ENCODE results near the gene MRPL51. TPM values are rescaled to one million over a fixed set of nuclear protein-coding genes. Genes with fewer than 3 reads are reported as not detected.

MRPL51 gene
- total RNA-seq, 2 experiments from 2014 or later = 169 to 170 TPM

DNA sequence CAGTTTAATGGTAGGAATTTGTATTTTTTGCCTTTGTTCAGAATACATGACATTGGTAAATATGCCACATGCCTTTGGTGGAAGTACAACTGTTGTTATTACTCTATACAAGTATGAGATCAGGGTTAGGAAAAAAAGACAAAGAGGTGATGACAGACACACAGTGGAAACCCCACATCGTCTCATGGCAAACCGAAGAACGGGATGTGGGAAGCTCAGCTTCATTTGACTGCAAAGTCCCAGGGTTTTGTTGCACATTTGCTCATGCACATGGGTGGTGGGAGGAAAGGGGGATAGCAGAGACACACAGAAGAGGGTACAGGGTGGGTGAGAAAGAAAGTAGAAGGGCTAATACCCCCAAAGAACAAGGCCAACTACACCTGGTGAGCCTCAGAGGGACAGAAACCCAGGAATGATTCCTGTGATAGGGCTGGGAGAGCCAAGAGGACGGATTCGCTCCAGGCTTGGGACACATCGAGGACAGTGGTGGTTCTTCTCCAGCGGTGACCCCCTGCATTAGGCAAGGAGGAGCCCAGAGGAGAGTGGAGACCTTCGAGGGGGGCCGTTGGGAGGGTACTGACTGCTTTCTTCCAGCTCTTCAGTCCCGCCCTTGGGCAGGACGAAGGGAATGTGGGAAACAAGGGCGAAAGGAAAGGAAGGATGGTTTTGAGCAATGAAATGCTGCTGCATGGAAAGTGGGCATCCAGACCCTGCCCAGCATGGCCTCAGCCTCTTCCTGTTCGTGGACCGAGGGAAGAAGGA, 30.6 kb downstream of the MRPL51 start:
- POLR2A ChIA-PET = interaction anchor here (0.6 to 11.1 kb wide), 18 partner anchors 8 to 389 kb away, joined by 3 to 177 read pairs (median 8); partner anchors contain the start of genes CD27, GAPDH, MRPL51 and TAPBPL
- Mint-ChIP-seq H3K4me3 (peak overlapping the region; percentile 81), H3K27ac (peak overlapping the region; percentile 99), H3K36me3 (peaks cover 69% of the 10 kb centered on the region), H3K4me1 (peaks cover 75% of the 10 kb centered on the region), H3K27me3 (no peaks in the 10 kb centered on the region), H3K9me3 (no peaks in the 10 kb centered on the region)
- ATAC-seq (ENCODE audit: low read depth) (peak; percentile 38), DNase-seq (no peak)

DNA sequence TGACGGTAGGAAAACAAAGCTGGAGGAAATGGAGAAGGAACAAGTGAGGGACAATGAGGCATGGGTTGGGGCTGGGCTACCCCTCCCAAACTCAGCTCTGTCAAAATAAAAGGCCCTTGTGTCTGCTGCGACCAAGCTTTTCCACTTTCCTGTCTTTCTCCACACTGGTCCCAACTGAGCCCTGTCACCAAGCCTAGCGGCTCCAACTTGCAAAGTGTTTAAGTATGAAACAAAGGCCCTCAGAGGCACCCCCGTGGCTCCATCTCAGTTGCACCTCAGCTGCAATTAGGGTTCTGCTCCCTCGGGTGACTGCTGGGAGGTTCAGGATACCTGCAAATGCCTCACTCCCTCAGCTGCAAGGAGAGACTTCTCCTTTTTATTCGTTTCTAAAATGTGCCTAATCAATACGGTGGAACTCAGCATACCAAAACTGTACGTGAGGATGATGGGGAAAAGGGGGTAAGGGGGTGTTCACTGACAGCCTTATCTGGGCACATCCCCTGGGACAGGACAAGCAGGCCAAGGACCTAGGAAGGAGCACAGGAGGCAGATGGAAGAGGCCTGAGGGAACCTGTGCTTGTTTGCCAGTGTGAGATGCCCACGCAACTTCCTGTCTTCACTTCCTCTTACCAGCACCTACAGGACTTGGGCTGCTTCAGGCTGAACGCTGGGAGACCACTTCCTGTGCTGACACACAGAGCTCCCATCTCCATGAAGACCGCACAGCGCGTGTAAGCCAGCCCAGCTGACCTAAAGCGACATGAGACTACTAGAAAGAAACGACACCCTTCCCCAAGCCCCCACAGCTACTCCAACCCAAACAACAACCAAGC, 31.4 kb downstream of the MRPL51 start:
- Mint-ChIP-seq H3K36me3 (peaks cover 68% of the 10 kb centered on the region), H3K9me3 (no peaks in the 10 kb centered on the region), H3K4me1 (peaks cover 74% of the 10 kb centered on the region), H3K27me3 (no peaks in the 10 kb centered on the region), H3K27ac (peak overlapping the region; percentile 99), H3K4me3 (peak overlapping the region; percentile 81)
- peak; percentile 84 for ATAC-seq (ENCODE audit: low read depth)
- POLR2A ChIA-PET = interaction anchor here (0.6 to 11.1 kb wide), 22 partner anchors 9 to 390 kb away, joined by 3 to 177 read pairs (median 7); partner anchors contain the start of genes CD27, GAPDH, MRPL51 and TAPBPL
- peak; percentile 78 for DNase-seq

DNA sequence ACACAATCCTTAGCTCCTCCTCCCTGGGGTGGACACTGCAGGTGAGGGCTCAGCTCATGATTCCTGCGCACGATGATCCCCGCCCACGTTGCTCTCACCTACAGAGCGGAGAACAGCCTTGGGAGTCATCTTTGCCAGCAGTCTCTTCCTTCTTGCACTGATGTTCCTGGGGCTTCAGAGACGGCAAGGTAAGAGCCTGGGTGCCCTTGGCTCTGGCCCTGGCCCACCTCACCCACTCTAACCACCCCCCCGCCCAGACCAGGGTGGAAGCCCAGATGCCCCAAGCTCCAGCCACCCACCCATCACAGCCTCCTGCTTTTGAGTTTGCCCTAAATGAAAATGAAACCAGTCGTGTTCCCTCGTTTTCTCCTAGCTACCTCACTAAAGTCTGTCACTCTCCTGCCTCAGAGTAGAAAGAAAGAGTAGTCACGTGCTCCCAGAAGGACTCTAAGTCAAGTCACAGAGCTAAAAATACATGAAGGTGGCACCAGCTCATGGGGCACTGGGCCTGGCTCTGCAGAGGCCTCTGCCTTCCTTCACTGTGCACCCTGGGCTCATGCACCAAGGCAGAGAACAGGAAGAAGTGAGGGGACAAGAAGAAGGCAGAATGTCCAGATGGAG, 32.2 kb downstream of the MRPL51 start:
- peaks cover 73% of the 10 kb centered on the region for H3K4me1 Mint-ChIP-seq
- peaks cover 71% of the 10 kb centered on the region for H3K36me3 Mint-ChIP-seq
- no peaks in the 10 kb centered on the region for H3K27me3 Mint-ChIP-seq
- H3K4me3 Mint-ChIP-seq = peak overlapping the region; percentile 81
- H3K9me3 Mint-ChIP-seq = no peaks in the 10 kb centered on the region
- H3K27ac Mint-ChIP-seq = peak overlapping the region; percentile 99
- DNase-seq (no peak), ATAC-seq (ENCODE audit: low read depth) (peak; percentile 23)
- POLR2A ChIA-PET = interaction anchor here (0.6 to 11.1 kb wide), 18 partner anchors 10 to 391 kb away, joined by 3 to 177 read pairs (median 7); partner anchors contain the start of genes CD27, GAPDH, MRPL51 and TAPBPL

DNA sequence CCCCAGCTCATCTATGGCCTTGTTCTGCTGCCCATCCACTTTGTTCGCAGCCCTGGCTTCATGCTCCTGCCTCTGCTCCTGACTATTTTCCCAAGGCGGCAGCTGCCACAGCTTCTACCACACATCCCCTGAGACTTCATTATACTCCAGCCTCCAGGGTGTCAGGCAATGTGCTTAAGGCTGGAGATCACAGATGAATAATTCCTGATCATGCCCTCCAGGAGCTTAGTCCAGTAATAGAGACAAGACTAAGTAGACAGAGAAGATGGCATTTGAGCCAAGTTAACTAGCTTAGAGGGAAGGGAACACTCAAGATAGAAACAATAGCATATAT, 34.1 kb downstream of the MRPL51 start:
- peaks cover 63% of the 10 kb centered on the region for H3K4me1 Mint-ChIP-seq
- no peaks in the 10 kb centered on the region for H3K9me3 Mint-ChIP-seq
- no peaks in the 10 kb centered on the region for H3K27me3 Mint-ChIP-seq
- ATAC-seq (ENCODE audit: low read depth) = no peak
- H3K4me3 Mint-ChIP-seq = peak overlapping the region; percentile 15
- peak overlapping the region; percentile 71 for H3K27ac Mint-ChIP-seq
- H3K36me3 Mint-ChIP-seq = peaks cover 60% of the 10 kb centered on the region
- POLR2A ChIA-PET = interaction anchor here (0.7 to 11.1 kb wide), 7 partner anchors 8 to 124 kb away, joined by 3 to 177 read pairs (median 15); partner anchors contain the start of genes CD27, GAPDH, TAPBPL and VAMP1
- no peak for DNase-seq

DNA sequence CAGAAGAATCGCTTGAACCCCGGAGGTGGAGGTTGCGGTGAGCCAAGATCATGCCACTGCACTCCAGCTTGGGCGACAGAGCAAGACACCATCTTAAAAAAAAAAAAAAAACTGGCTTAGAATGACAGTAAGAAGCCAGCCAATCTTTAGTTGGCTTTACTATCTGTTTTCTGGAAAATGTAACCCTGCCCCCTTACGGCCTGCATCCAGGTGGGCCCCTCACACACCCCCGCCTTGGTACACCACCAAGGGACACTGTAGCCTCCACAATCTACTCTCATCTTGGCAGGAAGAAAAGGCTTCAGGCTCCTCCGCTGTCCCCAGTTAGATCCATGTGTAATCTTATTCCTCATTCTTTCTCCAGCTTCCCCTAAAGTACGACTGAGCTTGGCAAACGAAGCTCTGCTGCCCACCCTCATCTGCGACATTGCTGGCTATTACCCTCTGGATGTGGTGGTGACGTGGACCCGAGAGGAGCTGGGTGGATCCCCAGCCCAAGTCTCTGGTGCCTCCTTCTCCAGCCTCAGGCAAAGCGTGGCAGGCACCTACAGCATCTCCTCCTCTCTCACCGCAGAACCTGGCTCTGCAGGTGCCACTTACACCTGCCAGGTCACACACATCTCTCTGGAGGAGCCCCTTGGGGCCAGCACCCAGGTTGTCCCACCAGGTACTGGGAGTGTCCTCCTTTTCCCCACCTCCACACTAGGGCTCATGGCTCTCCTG, 34.6 kb downstream of the MRPL51 start:
- POLR2A ChIA-PET = interaction anchor here (0.6 to 11.1 kb wide), 9 partner anchors 7 to 225 kb away, joined by 3 to 177 read pairs (median 7); partner anchors contain the start of genes CD27, GAPDH, TAPBPL and VAMP1
- no peaks in the 10 kb centered on the region for H3K9me3 Mint-ChIP-seq
- peak overlapping the region; percentile 71 for H3K27ac Mint-ChIP-seq
- DNase-seq (no peak), ATAC-seq (ENCODE audit: low read depth) (no peak)
- H3K36me3 Mint-ChIP-seq = peaks cover 62% of the 10 kb centered on the region
- H3K4me1 Mint-ChIP-seq = peaks cover 60% of the 10 kb centered on the region
- H3K27me3 Mint-ChIP-seq = no peaks in the 10 kb centered on the region
- no peak overlapping the region for H3K4me3 Mint-ChIP-seq

DNA sequence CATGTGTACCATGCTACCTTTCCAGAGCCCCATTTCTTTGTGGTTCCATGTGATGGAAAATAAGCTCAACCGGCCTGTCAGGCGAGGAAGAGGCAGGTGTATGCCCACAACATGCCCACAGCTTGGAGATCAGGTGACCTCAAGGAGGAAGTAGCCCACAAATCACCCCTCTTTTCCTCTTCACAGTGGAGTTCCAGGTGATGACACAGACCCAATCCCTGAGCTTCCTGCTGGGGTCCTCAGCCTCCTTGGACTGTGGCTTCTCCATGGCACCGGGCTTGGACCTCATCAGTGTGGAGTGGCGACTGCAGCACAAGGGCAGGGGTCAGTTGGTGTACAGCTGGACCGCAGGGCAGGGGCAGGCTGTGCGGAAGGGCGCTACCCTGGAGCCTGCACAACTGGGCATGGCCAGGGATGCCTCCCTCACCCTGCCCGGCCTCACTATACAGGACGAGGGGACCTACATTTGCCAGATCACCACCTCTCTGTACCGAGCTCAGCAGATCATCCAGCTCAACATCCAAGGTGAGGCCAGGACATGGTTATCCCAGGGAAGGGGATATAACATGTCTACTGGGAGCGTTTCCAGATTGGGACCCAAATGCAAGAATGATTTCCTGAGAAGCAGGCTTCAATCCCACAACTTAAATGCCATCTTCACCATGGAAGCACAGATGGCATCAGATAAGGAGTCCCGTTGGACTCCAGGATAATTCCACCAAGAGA, 35.7 kb downstream of the MRPL51 start:
- H3K4me3 Mint-ChIP-seq = peak overlapping the region; percentile 2
- peak overlapping the region; percentile 44 for H3K27ac Mint-ChIP-seq
- DNase-seq (no peak), ATAC-seq (ENCODE audit: low read depth) (no peak)
- POLR2A ChIA-PET = interaction anchor here (0.7 to 11.1 kb wide), 8 partner anchors 12 to 111 kb away, joined by 3 to 177 read pairs (median 6); partner anchors contain the start of genes CD27, GAPDH, NOP2 and VAMP1
- peaks cover 58% of the 10 kb centered on the region for H3K36me3 Mint-ChIP-seq
- H3K4me1 Mint-ChIP-seq = peaks cover 56% of the 10 kb centered on the region
- H3K27me3 Mint-ChIP-seq = no peaks in the 10 kb centered on the region
- no peaks in the 10 kb centered on the region for H3K9me3 Mint-ChIP-seq

DNA sequence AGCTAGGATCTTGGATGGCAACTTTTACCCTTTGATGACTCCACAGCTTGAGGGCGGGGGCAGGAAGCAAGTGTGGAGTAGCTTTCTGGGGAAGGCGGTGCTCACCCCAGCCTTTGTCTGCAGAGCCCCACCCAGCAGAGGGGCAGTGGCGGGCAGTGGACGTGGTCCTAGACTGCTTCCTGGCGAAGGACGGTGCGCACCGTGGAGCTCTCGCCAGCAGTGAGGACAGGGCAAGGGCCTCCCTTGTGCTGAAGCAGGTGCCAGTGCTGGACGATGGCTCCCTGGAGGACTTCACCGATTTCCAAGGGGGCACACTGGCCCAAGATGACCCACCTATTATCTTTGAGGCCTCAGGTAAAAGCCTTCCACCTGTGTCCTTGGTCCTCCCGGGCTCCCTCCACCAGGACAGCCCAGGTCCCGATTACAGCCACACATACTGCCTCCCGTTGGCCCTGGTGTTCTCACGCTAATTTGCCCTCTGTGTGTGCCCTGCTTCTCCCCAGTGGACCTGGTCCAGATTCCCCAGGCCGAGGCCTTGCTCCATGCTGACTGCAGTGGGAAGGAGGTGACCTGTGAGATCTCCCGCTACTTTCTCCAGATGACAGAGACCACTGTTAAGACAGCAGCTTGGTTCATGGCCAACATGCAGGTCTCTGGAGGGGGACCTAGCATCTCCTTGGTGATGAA, 40.0 kb downstream of the MRPL51 start:
- peaks cover 49% of the 10 kb centered on the region for H3K36me3 Mint-ChIP-seq
- H3K27me3 Mint-ChIP-seq = no peaks in the 10 kb centered on the region
- peak overlapping the region; percentile 98 for H3K4me3 Mint-ChIP-seq
- H3K4me1 Mint-ChIP-seq = peaks cover 45% of the 10 kb centered on the region
- H3K9me3 Mint-ChIP-seq = no peaks in the 10 kb centered on the region
- no peak for DNase-seq
- peak; percentile 12 for ATAC-seq (ENCODE audit: low read depth)
- POLR2A ChIA-PET = interaction anchor here (0.7 to 5.1 kb wide), 14 partner anchors 8 to 399 kb away, joined by 3 to 151 read pairs (median 17); partner anchors contain the start of genes CD27, GAPDH, MRPL51 and USP5
- peak overlapping the region; percentile 98 for H3K27ac Mint-ChIP-seq

DNA sequence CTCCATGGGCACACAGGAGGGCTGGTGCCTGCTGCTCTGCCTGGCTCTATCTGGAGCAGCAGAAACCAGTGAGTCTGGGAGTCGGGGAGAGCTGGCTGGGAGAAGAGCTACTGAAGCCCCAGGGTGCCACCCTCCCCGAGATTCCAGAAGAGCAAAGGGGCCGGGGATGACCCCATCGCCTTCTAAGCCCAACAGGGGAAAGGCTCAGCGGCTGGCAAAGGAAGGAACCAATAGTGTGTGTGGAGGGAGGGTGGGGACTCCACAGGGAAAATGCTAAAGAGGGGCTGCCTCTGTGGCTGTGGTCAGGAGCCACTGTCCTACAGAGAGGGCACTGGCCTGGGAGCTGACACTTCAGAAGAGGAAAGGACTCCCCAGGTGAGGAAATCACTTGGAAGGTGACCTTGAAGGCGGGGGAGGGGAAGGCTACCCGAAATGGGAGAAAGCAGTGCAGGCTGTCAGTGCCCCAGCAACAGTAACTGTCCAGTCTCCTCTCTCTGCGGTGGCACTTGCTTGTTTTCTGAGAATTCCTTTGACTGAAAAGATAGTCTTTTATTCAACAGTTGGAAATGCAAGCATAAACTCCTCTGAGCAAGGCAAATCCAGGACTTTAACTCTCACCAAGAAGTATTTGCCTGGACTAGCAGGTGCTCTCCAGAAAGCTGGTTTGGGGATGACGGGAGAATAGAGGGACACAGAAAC, 40.7 kb downstream of the MRPL51 start:
- ATAC-seq (ENCODE audit: low read depth) = peak; percentile 1
- H3K4me1 Mint-ChIP-seq = peaks cover 50% of the 10 kb centered on the region
- POLR2A ChIA-PET = interaction anchor here (0.8 to 5.1 kb wide), 17 partner anchors 9 to 400 kb away, joined by 3 to 151 read pairs (median 14); partner anchors contain the start of genes CD27, GAPDH, MRPL51 and USP5
- no peaks in the 10 kb centered on the region for H3K9me3 Mint-ChIP-seq
- H3K27ac Mint-ChIP-seq = peak overlapping the region; percentile 98
- peak overlapping the region; percentile 98 for H3K4me3 Mint-ChIP-seq
- peaks cover 50% of the 10 kb centered on the region for H3K36me3 Mint-ChIP-seq
- DNase-seq = no peak
- H3K27me3 Mint-ChIP-seq = no peaks in the 10 kb centered on the region

DNA sequence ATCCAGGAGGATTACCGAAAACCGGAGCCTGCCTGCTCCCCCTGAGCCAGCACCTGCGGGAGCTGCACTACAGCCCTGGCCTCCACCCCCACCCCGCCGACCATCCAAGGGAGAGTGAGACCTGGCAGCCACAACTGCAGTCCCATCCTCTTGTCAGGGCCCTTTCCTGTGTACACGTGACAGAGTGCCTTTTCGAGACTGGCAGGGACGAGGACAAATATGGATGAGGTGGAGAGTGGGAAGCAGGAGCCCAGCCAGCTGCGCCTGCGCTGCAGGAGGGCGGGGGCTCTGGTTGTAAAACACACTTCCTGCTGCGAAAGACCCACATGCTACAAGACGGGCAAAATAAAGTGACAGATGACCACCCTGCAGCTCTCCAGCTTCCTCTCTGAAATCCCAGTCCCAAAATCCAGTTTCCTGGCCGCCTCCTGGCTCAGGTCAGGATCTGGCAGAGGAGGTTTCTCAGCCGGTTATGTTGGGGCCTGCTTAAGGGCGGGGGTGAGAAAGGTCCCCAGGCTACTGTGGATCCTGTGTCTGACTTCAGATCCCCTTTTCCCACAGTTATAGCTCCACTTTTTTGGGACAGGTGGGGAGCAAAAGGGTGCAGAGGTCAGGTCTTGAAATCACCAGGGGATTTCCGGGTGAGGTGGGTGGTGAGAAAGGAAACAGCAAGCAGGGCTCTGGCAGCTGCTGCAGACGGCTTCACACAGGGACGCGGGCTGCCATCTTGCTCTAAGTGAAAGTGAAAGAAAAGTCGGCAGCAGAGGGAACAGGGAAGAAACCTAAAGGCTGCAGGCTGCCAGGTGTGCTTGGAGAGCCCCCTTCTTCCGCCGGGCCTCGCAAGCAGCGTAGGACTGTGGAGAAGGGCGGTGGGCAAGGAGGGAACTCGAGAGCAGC, 41.5 kb downstream of the MRPL51 start, which contains the start of gene TAPBPL:
TAPBPL (plus strand) TSS at position 695 of the 897 bp plus-strand sequence. CDS start 207 bp downstream, outside the sequence.
- DNase-seq (peak; percentile 73), ATAC-seq (ENCODE audit: low read depth) (peak; percentile 83)
- POLR2A ChIA-PET = interaction anchor here (0.8 to 5.1 kb wide), 18 partner anchors 8 to 115 kb away, joined by 3 to 151 read pairs (median 8); partner anchors contain the start of genes CD27, GAPDH, MRPL51 and VAMP1
- H3K4me1 Mint-ChIP-seq = peaks cover 51% of the 10 kb centered on the region
- peak within 1 kb of the TSS; percentile 98 for H3K4me3 Mint-ChIP-seq
- peak within 1 kb of the TSS; percentile 98 for H3K27ac Mint-ChIP-seq
- H3K36me3 Mint-ChIP-seq = peaks cover 47% of the 10 kb centered on the region
- no peaks in the 10 kb centered on the region for H3K27me3 Mint-ChIP-seq
- H3K9me3 Mint-ChIP-seq = no peaks in the 10 kb centered on the region

DNA sequence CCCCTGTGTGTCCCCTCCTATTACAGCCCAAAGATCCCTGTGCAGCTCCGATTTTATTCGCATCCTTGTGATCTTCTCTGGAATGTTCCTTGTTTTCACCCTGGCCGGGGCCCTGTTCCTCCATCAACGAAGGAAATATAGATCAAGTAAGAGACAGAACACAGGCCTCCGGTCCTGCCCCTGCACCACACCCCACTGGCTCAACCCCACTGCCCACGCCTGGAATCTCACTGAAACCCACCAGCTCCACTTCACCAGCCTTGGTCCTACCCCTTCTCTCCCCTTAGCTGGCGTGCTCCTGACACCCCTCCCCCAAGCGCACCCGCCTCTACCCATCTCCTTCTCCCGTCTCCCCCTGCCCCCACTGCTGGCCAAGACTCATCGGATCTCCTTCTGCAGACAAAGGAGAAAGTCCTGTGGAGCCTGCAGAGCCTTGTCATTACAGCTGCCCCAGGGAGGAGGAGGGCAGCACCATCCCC, 42.2 kb downstream of the MRPL51 start:
- Mint-ChIP-seq H3K4me3 (peak overlapping the region; percentile 98), H3K27ac (peak overlapping the region; percentile 98), H3K4me1 (peaks cover 52% of the 10 kb centered on the region), H3K36me3 (peaks cover 50% of the 10 kb centered on the region), H3K27me3 (no peaks in the 10 kb centered on the region), H3K9me3 (no peaks in the 10 kb centered on the region)
- peak; percentile 61 for DNase-seq
- ATAC-seq (ENCODE audit: low read depth) = no peak
- POLR2A ChIA-PET = interaction anchor here (0.8 to 5.1 kb wide), 17 partner anchors 7 to 115 kb away, joined by 3 to 151 read pairs (median 14); partner anchors contain the start of genes CD27, GAPDH, MRPL51 and VAMP1

Data from activated naive CD8-positive, alpha-beta T cell treated with anti-CD3 and anti-CD28 coated beads, Interleukin-2, amount 10 ng/mL, durations not matched to agents 7 days and 5 days (primary cell).